Amygdala (tissue), 56 donors: ENCODE data around the gene PQBP1.
"Not testable (repeated sequence)": the region's sequence is repeated elsewhere in the genome, so short reads cannot be mapped to it uniquely, and the experiment has no call there.

ENCODE experiments used
- DNase-seq, 56 donors: peaks; one replicate each; lab custom pipeline; 2025; lab: John Stamatoyannopoulos, UW

PQBP1 gene, protein sequence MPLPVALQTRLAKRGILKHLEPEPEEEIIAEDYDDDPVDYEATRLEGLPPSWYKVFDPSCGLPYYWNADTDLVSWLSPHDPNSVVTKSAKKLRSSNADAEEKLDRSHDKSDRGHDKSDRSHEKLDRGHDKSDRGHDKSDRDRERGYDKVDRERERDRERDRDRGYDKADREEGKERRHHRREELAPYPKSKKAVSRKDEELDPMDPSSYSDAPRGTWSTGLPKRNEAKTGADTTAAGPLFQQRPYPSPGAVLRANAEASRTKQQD

DNA sequence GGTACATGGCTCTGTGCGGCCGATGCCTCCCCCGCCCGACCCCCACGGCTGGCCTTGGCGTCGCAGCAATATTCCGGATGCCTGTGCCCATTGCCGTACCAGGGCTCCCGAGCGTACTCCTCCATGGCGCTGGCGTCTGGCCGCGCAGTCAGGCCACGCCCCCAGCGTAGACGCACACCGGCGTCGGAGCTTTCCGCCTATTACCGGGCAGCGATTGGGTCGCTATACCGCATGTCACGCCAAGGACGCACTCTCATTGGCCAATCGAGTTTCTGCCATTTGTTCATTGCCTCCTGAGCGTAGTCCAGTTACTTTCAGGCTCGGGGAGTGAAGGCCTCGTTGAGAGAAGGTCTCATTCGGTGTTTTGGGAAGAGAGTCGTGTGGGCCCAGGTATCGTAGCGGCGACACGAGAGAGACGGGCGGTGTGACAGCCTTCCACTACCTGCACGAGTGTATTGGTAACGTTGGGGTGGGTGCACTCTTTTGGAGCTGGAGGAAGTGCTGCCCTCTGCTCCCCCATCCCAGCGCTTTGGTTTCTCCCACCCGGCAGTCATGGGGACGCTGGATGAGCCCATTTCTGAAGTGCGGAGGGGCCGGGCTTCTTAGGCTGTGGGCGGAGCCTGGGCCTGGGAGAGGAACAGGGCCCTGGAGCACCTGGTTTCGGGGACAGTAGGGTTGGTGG, at the start of gene PQBP1, which contains the start of gene TIMM17B:
PQBP1 (plus strand) TSS at position 306 of the 682 bp plus-strand sequence. CDS start 580 bp downstream, outside the sequence.
TIMM17B (minus strand) TSS at position 144 of the 682 bp plus-strand sequence; CDS start at position 125, 19 bp downstream.
- peak; percentile 55 to 94 (median 84) for DNase-seq

DNA sequence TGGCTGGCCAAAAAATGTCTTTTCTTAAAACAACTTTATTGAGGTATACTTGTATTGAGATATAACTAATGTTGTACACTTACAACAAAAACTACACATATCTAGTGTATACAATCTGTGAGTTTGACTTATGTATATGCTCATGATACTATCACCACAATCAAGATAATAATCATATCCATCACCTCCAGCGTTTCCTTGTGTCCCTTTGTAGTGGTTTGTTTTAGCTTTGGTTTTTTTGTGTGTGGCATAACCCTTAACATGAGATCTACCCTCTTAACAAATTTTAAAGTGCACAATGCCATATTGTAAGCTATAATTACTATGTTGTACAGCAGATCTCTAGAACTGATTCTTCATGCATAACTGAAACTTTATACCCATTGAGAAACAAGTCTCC, 48.9 kb upstream of the PQBP1 start:
- no peak for DNase-seq

DNA sequence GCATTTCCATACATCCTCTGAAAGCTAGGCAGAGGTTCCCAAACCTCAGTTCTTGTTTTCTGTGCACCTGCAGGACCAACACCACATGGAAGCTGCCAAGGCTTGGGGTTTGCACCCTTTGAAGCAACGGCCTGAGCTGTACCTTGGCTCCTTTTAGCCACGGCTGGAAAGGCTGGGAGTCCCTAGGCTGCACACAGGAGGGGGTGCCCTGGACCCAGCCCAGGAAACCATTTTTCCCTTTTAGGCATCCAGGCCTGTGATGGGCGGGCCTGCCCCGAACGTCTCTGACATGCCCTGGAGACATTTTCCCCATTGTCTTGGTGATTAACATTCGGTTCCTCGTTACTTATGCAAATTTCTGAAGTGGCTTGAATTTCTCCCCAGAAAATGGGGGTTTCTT, 44.9 kb upstream of the PQBP1 start:
- no peak for DNase-seq

DNA sequence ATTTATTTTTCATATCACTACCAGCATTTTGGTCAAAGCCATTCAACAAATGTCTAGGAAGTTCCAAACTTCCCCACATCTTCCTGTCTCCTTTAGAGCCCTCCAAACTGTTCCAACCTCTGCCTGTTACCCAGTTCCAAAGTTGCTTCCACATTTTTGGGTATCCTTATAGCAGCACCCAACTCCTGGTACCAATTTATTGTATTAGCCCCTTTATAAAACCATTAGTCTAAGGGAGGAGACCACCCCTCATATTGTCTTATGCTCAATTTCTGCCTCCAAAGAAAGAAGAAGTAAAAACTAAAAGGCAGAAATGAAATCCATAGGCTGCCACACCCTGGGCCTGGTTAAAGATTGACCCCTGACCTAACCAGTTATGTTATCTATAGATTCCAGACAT, 44.2 kb upstream of the PQBP1 start:
- not testable (repeated sequence) for DNase-seq

DNA sequence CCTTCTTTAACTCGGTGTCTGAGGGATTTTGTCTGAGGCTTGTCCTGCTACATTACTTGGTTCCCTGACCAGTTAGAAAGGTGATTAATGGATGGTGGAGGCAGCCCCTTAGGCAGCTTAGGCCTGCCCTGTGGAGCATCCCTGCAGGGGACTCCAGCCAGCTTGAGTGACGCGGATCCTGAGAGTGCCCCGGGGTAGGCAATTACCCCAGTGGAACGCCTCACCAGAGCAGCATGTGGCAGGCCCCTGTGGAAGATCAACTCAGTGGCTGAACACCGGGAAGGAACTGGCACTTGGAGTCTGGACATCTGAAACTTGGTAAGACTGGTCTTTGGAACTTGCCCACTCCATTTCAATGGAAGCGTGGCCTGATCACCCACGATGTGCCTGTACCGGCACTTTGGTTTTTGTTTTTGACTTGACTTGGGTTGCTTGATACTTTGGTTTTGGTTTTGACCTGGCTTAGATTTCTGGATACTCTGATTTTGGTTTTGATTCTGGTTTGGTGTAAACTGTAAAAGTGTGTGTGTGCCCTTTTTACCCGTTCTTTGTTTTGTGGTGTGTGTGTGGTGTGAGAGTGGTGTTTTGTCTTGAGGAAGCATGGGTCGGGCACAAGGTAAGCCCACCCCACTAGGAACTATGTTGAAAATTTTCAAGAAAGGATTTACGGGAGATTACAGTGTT, 43.5 kb upstream of the PQBP1 start:
- not testable (repeated sequence) for DNase-seq

DNA sequence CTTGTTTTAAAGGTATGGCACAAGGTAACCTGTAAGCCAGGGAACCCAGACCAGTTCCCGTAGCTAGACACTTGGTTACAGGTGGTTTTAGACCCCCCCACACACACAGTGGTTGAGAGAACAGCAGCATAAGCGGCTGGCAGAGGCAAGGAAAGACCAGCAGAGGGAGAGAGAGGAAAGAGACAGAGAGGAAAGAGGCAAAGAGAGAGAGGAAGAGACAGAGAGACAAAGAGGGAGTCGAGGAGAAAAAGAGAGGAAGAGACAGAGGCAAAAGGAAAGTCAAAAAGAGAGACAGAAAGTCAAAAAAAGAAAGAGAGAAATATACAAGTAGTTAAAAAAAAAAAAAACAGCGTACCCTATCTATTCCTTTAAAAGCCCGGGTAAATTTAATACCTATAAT, 42.8 kb upstream of the PQBP1 start:
- no peak for DNase-seq

DNA sequence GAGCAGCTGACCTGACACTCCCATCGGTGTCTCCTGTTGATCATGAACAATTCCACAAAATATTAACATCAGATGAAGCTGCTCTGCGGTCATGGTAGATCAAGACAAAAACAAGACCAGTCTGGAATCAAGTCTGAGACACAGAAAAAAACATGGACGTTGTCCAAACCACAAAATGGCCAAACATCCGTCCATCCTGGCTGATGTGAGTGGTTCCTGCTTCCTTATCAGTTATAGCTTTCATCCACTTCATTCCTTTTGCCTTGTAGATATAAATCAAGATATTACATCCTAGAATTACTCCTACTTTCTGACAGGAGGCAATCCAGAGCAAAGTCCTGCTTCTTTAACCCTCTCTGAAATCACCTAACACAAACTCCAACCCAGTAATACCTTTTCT, 33.5 kb upstream of the PQBP1 start:
- no peak for DNase-seq

DNA sequence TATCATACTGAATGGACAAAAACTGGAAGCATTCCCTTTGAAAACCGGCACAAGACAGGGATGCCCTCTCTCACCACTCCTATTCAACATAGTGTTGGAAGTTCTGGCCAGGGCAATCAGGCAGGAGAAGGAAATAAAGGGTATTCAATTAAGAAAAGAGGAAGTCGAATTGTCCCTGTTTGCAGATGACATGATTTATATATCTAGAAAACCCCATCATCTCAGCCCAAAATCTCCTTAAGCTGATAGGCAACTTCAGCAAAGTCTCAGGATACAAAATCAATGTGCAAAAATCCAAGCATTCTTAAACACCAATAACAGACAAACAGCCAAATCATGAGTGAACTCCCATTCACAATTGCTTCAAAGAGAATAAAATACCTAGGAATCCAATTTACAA, 25.7 kb upstream of the PQBP1 start:
- DNase-seq, result not testable (repeated sequence)

DNA sequence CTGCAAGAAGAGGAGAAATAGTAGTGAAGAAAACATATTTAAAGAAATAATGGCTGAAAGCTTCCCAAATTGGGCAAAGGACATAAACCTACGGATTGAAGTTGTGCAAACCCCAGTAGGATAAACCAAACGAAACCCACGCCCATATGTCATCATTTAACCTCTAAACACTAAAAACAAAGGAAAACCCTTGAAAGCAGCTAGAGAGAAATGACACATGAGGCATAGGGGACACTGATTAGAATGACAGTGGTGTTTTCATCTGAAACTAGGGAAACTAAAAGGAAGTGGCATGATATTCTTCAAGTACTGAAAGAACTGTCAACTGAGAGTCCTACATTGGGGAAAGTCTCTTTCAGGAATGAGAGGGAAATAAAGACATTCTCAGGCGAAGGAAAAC, 20.8 kb upstream of the PQBP1 start:
- not testable (repeated sequence) for DNase-seq

DNA sequence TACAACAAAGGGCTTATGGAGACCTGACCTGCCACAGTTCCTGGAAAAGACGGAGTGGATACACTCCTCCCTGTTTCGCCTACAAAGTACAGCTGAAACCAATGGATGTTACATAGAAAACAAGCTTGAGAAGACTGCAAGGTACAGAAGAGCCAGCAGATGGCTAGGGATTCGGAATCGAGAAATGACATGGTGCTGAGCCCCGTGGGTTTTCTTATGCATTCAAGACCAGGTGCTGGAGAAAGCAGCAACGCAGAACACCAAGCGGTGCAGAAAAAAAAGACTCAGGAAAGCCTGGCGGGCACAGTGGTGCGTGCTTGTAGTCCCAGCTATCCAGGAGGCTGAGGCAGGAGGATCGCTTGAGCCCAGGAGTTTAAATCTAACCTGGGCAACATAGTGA, 14.0 kb upstream of the PQBP1 start:
- no peak for DNase-seq

DNA sequence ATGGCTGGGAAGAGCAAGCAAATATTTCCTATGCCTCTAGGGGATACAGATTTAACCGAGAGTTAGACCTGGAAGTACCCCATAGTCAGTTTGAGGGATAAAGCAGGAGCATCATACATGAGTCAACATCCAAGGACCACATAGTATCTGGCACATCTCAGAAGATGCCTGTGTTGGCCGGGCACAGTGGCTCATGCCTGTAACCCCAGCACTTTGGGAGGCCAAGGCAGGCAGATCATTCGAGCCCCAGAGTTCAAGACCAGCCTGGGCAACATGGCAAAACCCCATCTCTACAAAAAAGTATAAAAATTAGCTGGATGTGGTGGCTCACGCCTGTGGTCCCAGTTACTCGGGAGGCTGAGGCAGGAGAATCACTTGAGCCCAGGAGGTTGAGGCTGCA, 11.1 kb upstream of the PQBP1 start:
- not testable (repeated sequence) for DNase-seq

DNA sequence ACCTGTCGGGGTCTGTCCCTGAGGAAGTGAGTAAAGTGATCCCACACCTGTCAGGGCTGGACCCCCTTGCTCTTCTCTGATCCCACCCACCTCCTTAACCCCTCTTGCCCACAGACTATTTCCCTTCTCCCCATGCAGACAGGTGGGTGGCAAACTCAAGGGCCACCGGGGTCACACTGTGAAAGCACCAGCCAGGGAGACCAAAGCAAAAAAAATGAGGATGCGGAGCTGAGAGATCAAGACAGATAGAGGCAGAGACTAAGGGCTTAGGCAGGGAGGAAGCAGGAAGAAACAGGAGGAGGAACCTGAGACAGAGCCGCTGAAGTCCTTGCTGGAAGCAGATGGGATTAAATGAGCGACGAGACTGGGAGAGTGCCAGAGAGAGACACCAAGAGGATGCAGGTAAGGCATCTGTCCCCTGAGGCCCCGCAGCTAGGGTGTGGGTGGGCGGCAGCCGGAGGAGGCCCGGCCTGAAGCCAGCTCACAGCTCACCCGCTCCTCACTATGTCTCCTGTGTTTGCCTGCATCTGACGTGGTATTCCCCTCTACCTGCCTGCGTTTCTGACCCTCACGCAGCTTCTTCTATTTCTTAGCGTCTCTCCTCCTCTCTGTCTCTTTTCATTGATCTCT, 7.3 kb upstream of the PQBP1 start:
- DNase-seq, result peak in 6 of 56 donors; percentile 0 to 16 (median 3)

DNA sequence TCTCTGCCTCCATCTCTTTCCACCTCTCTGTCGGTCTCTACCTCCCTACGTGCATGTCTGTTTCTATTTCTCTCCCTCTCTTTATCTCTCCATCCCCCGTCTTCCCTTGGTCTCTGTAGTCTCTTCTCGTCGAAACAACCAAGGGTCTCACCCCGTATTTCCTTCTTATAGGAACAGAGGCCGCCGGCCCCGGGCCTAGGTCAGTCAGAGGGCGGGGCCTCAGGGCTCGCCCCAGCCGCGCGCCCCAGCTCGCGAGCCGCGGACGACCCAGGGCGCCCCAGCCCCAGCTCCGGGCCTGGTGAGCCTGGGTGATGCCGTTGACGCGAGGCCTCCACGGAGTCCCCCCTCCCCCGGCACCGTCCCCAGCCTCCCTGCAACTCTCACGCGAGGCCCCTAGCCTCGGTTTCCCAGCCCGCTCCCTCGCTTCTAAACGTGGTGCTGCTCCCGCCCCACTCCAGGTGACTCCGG, 6.8 kb upstream of the PQBP1 start:
- DNase-seq, result peak in 9 of 56 donors; percentile 15 to 59 (median 37)

DNA sequence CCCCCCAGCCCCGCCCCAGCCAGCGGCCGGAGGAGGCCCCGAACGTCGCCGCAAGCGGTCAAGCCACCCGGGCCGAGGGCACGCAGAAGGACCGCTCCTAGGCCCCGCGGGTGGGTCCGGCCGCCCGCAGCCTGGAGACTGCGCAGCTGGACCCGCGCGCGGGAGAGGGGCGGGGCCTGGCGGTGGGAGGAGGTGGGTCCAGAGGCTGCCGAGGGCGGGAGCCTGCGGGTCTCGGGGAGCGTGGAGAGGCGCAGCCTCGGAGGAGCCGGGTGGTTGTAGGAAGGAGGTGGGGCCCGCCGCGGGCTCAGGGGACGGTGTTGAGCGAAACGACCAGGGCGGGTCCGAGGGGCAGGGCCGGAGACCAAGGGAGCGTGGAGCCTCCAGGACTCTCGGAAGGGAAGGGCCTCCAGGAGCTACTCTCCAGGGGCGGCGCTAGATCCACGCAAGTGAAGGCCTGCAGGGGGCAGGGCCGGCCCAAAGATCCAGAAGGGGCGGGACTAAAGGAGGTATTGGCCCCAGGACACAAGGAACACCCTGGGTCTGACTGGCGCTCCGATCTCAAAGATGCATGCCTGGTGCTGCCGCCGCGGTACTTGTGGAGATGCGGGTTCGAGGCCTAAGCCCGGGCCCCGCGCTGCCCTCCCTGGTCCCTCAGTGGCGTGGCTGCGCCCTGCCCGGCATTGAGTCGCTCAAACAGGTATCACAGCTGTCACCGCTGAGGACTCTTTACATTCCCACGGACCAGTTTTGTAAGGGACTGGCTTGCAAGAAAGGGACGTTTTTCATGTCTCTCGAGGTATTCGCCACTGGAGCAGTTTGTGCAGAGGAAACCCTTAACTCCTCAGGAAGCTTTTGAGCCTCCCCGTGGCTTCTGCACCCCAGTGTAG, 6.1 kb upstream of the PQBP1 start:
- peak; percentile 3 to 86 (median 70) for DNase-seq

DNA sequence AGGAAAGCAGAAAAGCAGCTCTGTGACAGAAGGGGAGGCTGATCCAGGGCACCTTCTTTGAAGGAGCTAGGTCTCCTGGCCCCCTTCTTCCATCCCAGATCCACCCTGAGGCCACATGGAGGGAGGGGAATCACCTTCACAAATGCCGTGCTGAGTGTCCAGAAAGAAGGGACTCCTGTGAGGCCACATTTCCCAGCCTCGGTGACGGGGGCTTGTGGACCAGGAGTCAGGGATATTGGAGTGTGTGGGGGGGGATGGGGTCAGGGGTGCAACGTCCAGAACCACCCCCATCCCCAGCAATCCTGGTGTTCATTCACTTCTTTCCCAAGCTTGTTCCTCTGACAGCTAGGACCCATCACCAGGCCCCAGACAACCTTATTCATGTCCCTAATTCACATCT, 4.8 kb upstream of the PQBP1 start:
- no peak for DNase-seq

DNA sequence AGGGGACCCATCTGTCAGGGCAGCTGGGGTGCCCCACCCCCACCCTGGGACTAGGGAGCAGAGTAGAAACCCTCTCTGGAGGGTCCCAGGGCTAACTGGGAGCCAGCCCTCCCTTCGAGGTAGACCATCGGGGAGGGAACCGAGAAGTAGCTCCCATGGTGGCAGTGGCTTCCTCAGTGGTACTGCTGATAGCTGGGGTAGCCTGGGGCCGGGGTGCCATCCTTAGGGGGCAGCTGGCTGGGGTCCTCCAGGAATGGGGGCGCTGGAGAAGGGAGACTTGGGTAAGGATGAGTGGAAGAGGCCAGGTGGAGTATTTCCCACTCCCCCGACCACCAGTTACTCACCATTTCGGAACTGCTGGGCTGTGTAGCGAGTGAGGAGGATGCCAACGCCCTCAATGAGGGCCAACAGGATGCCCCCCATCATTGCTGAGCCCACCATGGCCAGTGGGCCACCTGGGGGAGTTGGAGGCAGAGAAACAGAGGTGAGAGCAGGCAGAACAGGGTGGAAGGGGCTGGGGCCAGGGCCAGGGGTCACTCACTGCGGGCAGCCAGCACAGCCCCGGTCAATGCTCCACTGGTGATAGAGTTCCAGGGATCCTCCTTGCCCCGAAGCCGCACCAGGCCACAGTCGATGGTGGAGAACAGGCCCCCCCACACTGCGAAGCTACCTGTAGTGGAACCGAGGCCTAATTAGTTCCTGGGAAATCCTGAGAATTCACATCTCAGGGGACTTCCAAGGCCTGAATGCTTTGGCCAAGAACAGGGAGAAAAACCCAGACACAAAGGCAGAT, 4.0 kb upstream of the PQBP1 start:
- no peak for DNase-seq

DNA sequence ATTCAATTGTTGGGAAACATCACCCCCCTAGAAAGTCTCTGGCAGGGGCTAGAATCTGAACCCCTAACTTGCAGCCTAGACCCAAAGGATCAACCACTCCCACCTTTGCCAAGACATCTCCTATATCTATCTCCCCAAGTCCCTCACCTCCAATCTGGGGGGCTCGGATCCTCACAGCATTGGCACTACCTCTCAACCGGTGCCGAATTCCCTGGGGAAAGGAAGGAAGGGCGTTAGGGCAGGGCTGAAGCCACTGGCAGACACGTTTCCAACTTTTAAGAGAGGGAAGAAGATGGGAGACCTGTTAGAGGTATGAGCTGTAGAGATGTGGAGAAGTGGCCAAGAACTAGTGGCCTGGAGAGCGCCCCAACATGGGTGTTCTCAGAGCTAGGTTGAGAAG, 2.8 kb upstream of the PQBP1 start:
- DNase-seq, result no peak

DNA sequence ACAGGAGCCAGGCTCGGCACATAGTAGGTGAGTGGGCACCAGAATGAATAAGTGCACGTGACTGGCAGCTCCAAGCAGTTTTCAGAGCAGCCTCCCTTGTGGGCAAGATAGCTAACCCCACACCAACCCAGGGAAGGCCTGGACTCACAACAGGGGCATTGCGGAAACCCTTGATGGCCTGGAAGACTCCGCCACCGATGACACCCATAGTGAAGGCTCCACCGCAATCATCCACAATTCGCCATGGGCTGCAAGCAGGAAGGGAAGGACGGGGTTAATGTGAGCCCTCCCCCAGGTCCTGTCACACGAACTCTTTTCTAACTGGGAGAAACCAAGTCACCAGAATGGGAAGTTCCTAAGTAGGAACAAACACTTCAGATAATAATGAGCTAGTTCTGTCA, 1.1 kb upstream of the PQBP1 start:
- peak in 6 of 56 donors; percentile 1 to 34 (median 17) for DNase-seq

DNA sequence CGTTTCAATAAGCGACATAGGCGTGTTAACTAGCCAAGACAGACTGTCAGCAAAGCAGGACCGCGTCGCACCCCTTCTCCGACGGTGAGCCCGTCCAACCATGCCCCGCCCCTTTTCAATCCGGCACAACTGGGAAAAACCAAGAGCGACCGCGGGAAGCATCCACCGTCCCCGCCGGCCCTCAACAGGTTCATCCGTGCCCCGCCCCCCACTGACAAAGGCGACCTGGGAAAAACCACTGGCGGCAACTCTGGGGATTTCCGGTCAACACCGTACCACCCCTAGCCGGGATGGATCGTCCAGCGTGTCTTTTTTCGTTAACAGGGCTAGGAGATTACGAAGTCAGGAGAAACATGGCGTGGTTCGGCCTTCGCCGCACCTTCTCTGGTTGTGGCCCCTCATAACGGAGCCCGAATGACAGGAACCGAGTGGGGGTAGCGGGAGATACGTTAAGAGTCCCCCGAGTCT, 539 bp upstream of the PQBP1 start:
- DNase-seq, result peak in 52 of 56 donors; percentile 0 to 75 (median 45)
